ENCODE data around the gene ADARB1. TPM values are rescaled to one million over a fixed set of nuclear protein-coding genes. Genes with fewer than 3 reads are reported as not detected.

The ADARB1 gene
- total and polyA plus RNA-seq, 2 of the 4 experiments (the other 2 are of a cell fraction), result 39.8 to 47.3 TPM

DNA sequence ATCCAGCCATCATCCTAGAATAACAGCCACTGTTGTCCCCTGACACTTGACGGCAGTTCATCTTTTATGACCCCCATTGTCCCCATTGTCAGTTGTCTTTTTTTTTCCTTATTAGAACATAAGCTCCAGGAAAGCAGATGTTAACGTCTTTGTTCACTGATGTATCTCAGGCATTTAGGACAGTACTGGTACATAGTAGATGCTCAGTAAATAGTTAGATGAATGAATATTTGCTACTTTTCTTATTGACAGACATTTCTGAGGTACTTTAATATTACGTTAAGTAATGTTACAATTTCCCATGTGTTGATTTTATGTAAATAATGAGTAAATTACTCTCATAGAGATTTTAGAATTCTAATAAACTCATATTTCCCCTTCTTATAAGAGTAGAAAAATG, 69.5 kb downstream of the ADARB1 start (continued):
- TF ChIP-seq BHLHE40 (IDR thresholded peaks at IDR 0.05; ENCODE audit: low read depth, low read length), result no peak

DNA sequence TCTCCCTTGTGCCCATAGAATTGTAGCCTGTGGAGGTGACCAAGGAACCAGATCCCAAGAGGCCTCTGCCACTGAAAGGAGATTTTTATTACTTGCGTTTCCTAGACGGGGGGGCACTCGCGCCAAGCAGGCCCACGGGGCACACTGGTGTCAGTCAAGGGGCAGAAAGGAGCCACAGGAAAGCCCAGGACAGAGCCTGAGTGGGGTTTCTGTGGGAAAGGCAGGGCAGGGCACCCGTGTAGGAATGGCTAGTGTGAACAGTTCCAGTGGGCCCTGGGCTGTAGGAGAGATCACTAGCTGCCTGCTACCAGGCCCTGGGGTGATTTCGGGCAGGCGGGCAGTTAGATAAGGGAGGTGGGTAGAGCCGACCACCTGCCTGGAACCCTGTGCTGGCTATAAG, 70.8 kb downstream of the ADARB1 start:
- peaks cover 20% of the 10 kb centered on the region for H3K9me1 ChIP-seq (ENCODE audit: insufficient read depth, low read length)
- no peak overlapping the region for H3K9ac ChIP-seq (ENCODE audit: low read depth, low read length)
- no peak overlapping the region for H3K4me2 ChIP-seq (ENCODE audit: low read depth, low read length)
- DNase-seq, result no peak
- peaks cover 14% of the 10 kb centered on the region for H3K4me1 ChIP-seq (ENCODE audit: control insufficient read depth, insufficient read depth, low read length)
- H3K4me3 ChIP-seq (ENCODE audit: insufficient read depth, low read depth, low read length), result no peak overlapping the region
- no peak overlapping the region for H4K5ac ChIP-seq (ENCODE audit: low read depth, low read length)
- no peak overlapping the region for H3K14ac ChIP-seq (replicated peaks; ENCODE audit: low read depth, low read length)
- ATAC-seq (ENCODE audit: low read depth), result no peak
- no peak overlapping the region for H3K27ac ChIP-seq (ENCODE audit: insufficient read depth, low read length)
- dilution Hi-C loops (cut with HindIII; ENCODE audit: low sequenced_read_pairs, unreplicated experiment), result no loop called here
- ChIA-PET CTCF (no interaction called here), POLR2A (ENCODE audit: unreplicated experiment) (no interaction called here)
- H3K4ac ChIP-seq (ENCODE audit: low read depth, low read length), result no peak overlapping the region
- H2BK20ac ChIP-seq (ENCODE audit: low read depth, low read length), result no peak overlapping the region
- no peak overlapping the region for H2AK5ac ChIP-seq (ENCODE audit: low read depth, low read length)
- in situ Hi-C loops (cut with MboI; ENCODE audit: low sequenced_read_pairs), result loop anchor here (10.0 kb wide), 3 partner anchors 140 to 680 kb away; partner anchors contain the start of gene POFUT2
- intact Hi-C loops (cut with micrococcal nuclease), result no loop called here
- peaks cover 76% of the 10 kb centered on the region for H4K20me1 ChIP-seq (ENCODE audit: insufficient read depth, low read length)
- no peak overlapping the region for H4K91ac ChIP-seq (ENCODE audit: insufficient read depth, low read depth, low read length)
- peaks cover 54% of the 10 kb centered on the region for H3K36me3 ChIP-seq (ENCODE audit: control insufficient read depth, insufficient read depth, low read length)
- no peak overlapping the region for H3K23ac ChIP-seq (ENCODE audit: low read depth, low read length)
- no peaks in the 10 kb centered on the region for H3K27me3 ChIP-seq (ENCODE audit: control insufficient read depth, insufficient read depth, low read length)
- H3K79me1 ChIP-seq (ENCODE audit: low read depth in 1 of 2, low read length in 2 of 2), result peaks cover 40 to 78% of the 10 kb centered on the region in 2 experiments
- 97% methylated on average over 6 of the region's 9 CpGs; no CpG with 5 or more reads in 1 of the 2 experiments for WGBS, 2 experiments (ENCODE audit: extremely low coverage in 2 of 2, insufficient read length in 1 of 2)
- H2AK9ac ChIP-seq (replicated peaks; ENCODE audit: low read depth, low read length, poor library complexity), result no peak overlapping the region
- no TSS peak for BruUV-seq (replicated peaks)
- H2BK120ac ChIP-seq (ENCODE audit: low read depth, low read length), result no peak overlapping the region
- no peaks in the 10 kb centered on the region for H3K9me3 ChIP-seq (ENCODE audit: control insufficient read depth, insufficient read depth, low read length)
- H2AFZ ChIP-seq (replicated peaks; ENCODE audit: low read length, poor library complexity), result no peak overlapping the region
- no peak overlapping the region for H2BK5ac ChIP-seq (ENCODE audit: low read depth, low read length, poor library complexity, severe bottlenecking)
- no peak overlapping the region for H3K56ac ChIP-seq (ENCODE audit: extremely low read depth, insufficient read depth, low read length)
- no peak overlapping the region for H4K8ac ChIP-seq (ENCODE audit: low read depth in 2 of 2, low read length in 2 of 2)
- H2BK15ac ChIP-seq (ENCODE audit: low read depth, low read length), result no peak overlapping the region
- H3K18ac ChIP-seq (ENCODE audit: low read depth, low read length), result no peak overlapping the region
- TF ChIP-seq, protein P1, sequence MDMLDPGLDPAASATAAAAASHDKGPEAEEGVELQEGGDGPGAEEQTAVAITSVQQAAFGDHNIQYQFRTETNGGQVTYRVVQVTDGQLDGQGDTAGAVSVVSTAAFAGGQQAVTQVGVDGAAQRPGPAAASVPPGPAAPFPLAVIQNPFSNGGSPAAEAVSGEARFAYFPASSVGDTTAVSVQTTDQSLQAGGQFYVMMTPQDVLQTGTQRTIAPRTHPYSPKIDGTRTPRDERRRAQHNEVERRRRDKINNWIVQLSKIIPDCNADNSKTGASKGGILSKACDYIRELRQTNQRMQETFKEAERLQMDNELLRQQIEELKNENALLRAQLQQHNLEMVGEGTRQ (IDR thresholded peaks at IDR 0.05; ENCODE audit: low read depth, low read length), result no peak
- TF ChIP-seq CEBPB (IDR thresholded peaks at IDR 0.05; ENCODE audit: low read depth, low read length), result no peak
- no peak for TF ChIP-seq MXI1 (IDR thresholded peaks at IDR 0.05; ENCODE audit: borderline replicate concordance, low read depth, low read length)
- no peak for TF ChIP-seq SMC3 (IDR thresholded peaks at IDR 0.05; ENCODE audit: low read depth, low read length)
- no peak for TF ChIP-seq POLR2A (IDR thresholded peaks at IDR 0.05; ENCODE audit: low read depth, low read length)
- TF ChIP-seq RAD21 (IDR thresholded peaks at IDR 0.05; ENCODE audit: low read length), result no peak
- no peak for TF ChIP-seq RCOR1 (IDR thresholded peaks at IDR 0.05; ENCODE audit: insufficient replicate concordance, low read length)
- TF ChIP-seq BHLHE40 (IDR thresholded peaks at IDR 0.05; ENCODE audit: low read depth, low read length), result no peak
- TF ChIP-seq, protein P2, sequence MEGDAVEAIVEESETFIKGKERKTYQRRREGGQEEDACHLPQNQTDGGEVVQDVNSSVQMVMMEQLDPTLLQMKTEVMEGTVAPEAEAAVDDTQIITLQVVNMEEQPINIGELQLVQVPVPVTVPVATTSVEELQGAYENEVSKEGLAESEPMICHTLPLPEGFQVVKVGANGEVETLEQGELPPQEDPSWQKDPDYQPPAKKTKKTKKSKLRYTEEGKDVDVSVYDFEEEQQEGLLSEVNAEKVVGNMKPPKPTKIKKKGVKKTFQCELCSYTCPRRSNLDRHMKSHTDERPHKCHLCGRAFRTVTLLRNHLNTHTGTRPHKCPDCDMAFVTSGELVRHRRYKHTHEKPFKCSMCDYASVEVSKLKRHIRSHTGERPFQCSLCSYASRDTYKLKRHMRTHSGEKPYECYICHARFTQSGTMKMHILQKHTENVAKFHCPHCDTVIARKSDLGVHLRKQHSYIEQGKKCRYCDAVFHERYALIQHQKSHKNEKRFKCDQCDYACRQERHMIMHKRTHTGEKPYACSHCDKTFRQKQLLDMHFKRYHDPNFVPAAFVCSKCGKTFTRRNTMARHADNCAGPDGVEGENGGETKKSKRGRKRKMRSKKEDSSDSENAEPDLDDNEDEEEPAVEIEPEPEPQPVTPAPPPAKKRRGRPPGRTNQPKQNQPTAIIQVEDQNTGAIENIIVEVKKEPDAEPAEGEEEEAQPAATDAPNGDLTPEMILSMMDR (conservative IDR thresholded peaks at IDR 0.05; ENCODE audit: low read depth, low read length), result no peak
- TF ChIP-seq CHD1 (IDR thresholded peaks at IDR 0.05; ENCODE audit: low read depth, low read length), result no peak
- TF ChIP-seq RFX5 (IDR thresholded peaks at IDR 0.05; ENCODE audit: low read depth, low read length), result no peak
- no peak for TF ChIP-seq MAFK (IDR thresholded peaks at IDR 0.05; ENCODE audit: low read depth, low read length)
- no peak for TF ChIP-seq FOS (IDR thresholded peaks at IDR 0.05; ENCODE audit: low read depth, low read length)
- TF ChIP-seq MAZ (IDR thresholded peaks at IDR 0.05; ENCODE audit: borderline replicate concordance, low read depth, low read length), result no peak
- TF ChIP-seq, protein P3, sequence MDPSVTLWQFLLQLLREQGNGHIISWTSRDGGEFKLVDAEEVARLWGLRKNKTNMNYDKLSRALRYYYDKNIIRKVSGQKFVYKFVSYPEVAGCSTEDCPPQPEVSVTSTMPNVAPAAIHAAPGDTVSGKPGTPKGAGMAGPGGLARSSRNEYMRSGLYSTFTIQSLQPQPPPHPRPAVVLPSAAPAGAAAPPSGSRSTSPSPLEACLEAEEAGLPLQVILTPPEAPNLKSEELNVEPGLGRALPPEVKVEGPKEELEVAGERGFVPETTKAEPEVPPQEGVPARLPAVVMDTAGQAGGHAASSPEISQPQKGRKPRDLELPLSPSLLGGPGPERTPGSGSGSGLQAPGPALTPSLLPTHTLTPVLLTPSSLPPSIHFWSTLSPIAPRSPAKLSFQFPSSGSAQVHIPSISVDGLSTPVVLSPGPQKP (IDR thresholded peaks at IDR 0.05; ENCODE audit: borderline replicate concordance, low read depth, low read length), result no peak

Data from IMR-90 (cell line).